Naive B cell (primary cell): Measurements from ENCODE around the gene PTPRK. TPM values are rescaled to one million over a fixed set of nuclear protein-coding genes. Genes with fewer than 3 reads are reported as not detected.

Source experiments
- ATAC-seq, 2 donors: fragments of 150-1000 bp; cut with Tn5 transposase; 2 replicates each; pipeline ENCODE4 v1.10.0; 2021; ENCODE audit warnings: low read depth in 2 of 2, mild to moderate bottlenecking in 2 of 2, moderate library complexity in 2 of 2
- DNase-seq: peaks from one replicate; pipeline ENCODE4 v3.0.0; 2022
- H3K27ac Mint-ChIP-seq, 6 donors: one replicate each; pipeline ENCODE4 v1.8.0; 2020 to 2022; ENCODE audit warnings: mild to moderate bottlenecking in 6 of 6, mixed read lengths in 6 of 6, moderate library complexity in 5 of 6, inconsistent platforms in 2 of 6
- H3K27me3 Mint-ChIP-seq, 3 donors: one replicate each; pipeline ENCODE4 v1.8.0; 2021 to 2022; ENCODE audit warnings: mixed read lengths in 3 of 3, mild to moderate bottlenecking in 1 of 3
- H3K36me3 Mint-ChIP-seq, 2 donors: one replicate each; pipeline ENCODE4 v1.8.0; 2020 to 2022; ENCODE audit warnings: mixed read lengths in 2 of 2, inconsistent platforms in 1 of 2, mild to moderate bottlenecking in 1 of 2
- H3K4me1 Mint-ChIP-seq, 3 donors: one replicate each; pipeline ENCODE4 v1.8.0; 2020 to 2022; ENCODE audit warnings: mixed read lengths in 3 of 3, inconsistent platforms in 1 of 3, mild to moderate bottlenecking in 1 of 3, moderate library complexity in 1 of 3
- H3K4me3 Mint-ChIP-seq, 8 donors: one replicate each; pipeline ENCODE4 v1.8.0; 2020 to 2022; ENCODE audit warnings: mild to moderate bottlenecking in 8 of 8, mixed read lengths in 8 of 8, moderate library complexity in 8 of 8, inconsistent platforms in 2 of 8
- H3K9me3 Mint-ChIP-seq, 7 donors: one replicate each; pipeline ENCODE4 v1.8.0; 2020 to 2022; ENCODE audit warnings: mixed read lengths in 7 of 7, mild to moderate bottlenecking in 5 of 7, inconsistent platforms in 2 of 7, moderate library complexity in 1 of 7
- polyA plus RNA-seq, 6 donors: library from polyadenylated mRNA; unstranded; fragments of 300-500 nt; fragmentation: Illumina TruSeq; gene quantifications; one replicate each; pipeline ENCODE4 v1.2.3, GENCODE V29; 2021; ENCODE audit warnings: low read depth in 6 of 6

The PTPRK gene
- polyA plus RNA-seq, 6 donors from 2014 or later, result 27.6 to 43.4 (median 34.3) TPM

DNA sequence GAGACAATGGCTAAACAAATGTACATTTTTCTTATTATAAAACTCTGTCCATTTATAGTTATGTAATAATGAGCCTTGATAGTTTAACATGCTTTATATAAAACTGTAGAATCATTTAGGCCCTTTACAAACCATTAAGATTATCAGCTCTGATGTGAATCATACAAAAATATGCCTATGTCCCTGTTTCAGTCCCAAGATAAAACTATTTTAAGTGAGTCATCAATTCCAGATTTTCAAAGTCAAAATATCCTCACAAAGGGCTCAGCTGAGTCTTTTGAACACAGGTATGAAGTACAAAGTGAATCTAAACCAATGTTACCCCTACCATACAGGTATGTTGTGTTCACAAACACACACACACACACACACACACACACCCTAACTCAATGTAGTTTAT, 88.0 kb downstream of the PTPRK start:
- Mint-ChIP-seq H3K27ac (no peak overlapping the region), H3K27me3 (no peaks in the 10 kb centered on the region), H3K4me1 (no peaks in the 10 kb centered on the region), H3K9me3 (peaks cover 0 to 7% (median 0%) of the 10 kb centered on the region in 7 donors), H3K4me3 (no peak overlapping the region), H3K36me3 (no peaks in the 10 kb centered on the region)
- no peak for ATAC-seq
- DNase-seq, result no peak

DNA sequence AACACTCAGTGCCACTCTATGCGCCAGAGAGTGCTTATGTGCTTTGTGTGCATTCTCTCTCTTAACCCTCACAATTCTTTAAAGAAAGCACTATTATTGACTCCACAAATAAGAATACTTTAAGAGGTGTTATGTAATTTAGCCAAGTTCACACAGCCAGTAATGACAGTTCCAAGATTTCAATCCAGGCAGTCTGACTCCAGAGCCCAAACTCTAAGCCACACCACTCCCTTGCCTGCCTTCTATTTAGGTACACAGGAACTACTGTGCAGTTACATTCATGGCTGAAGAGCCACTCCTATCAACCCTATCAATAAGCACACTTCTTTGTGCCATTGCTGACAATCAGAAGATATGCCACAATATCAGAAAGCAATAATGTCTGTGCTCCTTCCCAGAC, 93.3 kb downstream of the PTPRK start:
- H3K27ac Mint-ChIP-seq, result no peak overlapping the region
- no peaks in the 10 kb centered on the region for H3K9me3 Mint-ChIP-seq
- no peak for ATAC-seq
- no peak overlapping the region for H3K4me3 Mint-ChIP-seq
- no peaks in the 10 kb centered on the region for H3K36me3 Mint-ChIP-seq
- no peak for DNase-seq
- no peaks in the 10 kb centered on the region for H3K4me1 Mint-ChIP-seq
- no peaks in the 10 kb centered on the region for H3K27me3 Mint-ChIP-seq

DNA sequence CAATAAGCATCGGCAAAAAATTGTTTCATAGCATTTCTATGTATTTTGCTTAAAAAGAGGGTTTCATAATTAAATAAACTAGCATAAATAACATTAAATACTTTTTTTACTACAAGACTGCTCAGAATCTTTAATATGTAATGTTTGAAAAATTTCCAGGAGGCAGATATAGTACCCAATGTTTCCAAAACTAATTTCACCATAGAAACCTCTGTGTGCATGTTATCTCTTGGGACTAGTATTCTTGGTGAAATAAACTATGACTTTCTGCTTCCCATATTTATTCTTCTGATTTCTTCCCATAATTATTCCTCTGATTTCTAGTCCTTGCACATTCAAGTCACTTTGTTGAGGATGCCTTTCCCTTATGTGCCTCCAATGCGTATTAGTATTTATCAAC, 94.5 kb downstream of the PTPRK start:
- H3K4me1 Mint-ChIP-seq, result no peaks in the 10 kb centered on the region
- H3K27ac Mint-ChIP-seq, result no peak overlapping the region
- H3K27me3 Mint-ChIP-seq, result no peaks in the 10 kb centered on the region
- H3K36me3 Mint-ChIP-seq, result no peaks in the 10 kb centered on the region
- ATAC-seq (no peak), DNase-seq (no peak)
- H3K4me3 Mint-ChIP-seq, result no peak overlapping the region
- H3K9me3 Mint-ChIP-seq, result no peaks in the 10 kb centered on the region

DNA sequence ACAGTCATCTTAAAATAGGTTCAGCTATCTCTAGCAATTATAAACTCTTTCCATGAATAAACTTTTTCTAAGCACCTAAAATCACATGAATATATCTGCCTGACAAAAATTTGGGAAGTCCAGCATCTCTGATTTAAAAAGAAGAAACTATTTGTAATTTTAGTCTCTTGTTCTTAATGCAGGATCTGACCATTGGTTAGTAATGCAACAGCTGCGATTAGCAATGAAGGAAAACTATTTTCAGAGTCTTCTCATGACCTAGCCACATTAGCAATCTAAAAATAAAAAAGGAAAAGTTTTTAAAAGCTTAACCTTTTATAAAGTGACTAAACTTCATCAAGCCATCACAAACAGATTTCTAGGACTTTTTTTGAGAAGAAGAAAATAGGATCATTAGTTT, 97.5 kb downstream of the PTPRK start:
- Mint-ChIP-seq H3K36me3 (no peaks in the 10 kb centered on the region), H3K4me1 (no peaks in the 10 kb centered on the region), H3K4me3 (no peak overlapping the region), H3K27ac (no peak overlapping the region), H3K9me3 (peaks cover 0 to 8% (median 0%) of the 10 kb centered on the region in 7 donors), H3K27me3 (no peaks in the 10 kb centered on the region)
- no peak for ATAC-seq
- no peak for DNase-seq

DNA sequence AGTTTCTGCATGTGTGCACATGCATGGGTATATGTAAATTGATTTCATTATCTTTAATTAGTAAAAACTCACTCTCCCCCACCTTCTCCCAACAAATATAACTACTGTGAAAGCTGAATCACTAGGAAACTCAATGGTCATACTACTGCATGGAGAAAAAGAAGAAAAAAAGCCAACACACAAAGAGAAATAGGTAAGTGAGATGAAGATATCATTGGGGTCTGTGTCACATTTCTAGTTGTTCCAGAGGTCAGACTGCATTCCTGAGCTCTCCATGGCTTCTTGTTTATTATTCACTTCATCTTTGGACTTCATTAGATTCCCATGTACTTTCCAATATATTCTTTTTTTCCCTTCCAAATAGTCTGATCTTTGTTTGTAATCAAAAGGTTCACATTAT, 98.2 kb downstream of the PTPRK start:
- no peaks in the 10 kb centered on the region for H3K4me1 Mint-ChIP-seq
- ATAC-seq (no peak), DNase-seq (no peak)
- peaks cover 0 to 8% (median 0%) of the 10 kb centered on the region in 7 donors for H3K9me3 Mint-ChIP-seq
- no peak overlapping the region for H3K27ac Mint-ChIP-seq
- H3K4me3 Mint-ChIP-seq, result no peak overlapping the region
- H3K27me3 Mint-ChIP-seq, result no peaks in the 10 kb centered on the region
- no peaks in the 10 kb centered on the region for H3K36me3 Mint-ChIP-seq

DNA sequence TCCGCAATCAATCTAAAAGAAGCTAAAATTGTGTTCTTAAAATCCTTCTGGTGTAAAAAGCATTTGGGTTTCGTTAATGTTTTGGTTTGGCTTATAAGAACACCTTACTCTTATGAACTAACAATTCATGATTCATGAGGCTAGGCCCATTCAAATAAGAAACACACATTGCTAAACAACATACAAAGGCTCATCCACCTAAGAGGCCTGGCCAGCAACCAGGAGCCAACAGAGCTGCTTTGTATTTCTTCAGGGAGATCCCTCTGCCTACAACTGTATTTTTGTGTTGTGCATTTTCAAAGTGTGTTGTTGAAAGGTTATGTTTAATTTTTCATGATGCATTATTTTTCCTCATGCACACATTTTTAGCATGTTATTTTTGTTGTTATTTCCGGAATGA, 98.6 kb downstream of the PTPRK start:
- no peaks in the 10 kb centered on the region for H3K4me1 Mint-ChIP-seq
- H3K27ac Mint-ChIP-seq, result no peak overlapping the region
- ATAC-seq, result no peak
- H3K9me3 Mint-ChIP-seq, result peaks cover 0 to 8% (median 0%) of the 10 kb centered on the region in 7 donors
- no peaks in the 10 kb centered on the region for H3K36me3 Mint-ChIP-seq
- H3K27me3 Mint-ChIP-seq, result no peaks in the 10 kb centered on the region
- no peak for DNase-seq
- no peak overlapping the region for H3K4me3 Mint-ChIP-seq

DNA sequence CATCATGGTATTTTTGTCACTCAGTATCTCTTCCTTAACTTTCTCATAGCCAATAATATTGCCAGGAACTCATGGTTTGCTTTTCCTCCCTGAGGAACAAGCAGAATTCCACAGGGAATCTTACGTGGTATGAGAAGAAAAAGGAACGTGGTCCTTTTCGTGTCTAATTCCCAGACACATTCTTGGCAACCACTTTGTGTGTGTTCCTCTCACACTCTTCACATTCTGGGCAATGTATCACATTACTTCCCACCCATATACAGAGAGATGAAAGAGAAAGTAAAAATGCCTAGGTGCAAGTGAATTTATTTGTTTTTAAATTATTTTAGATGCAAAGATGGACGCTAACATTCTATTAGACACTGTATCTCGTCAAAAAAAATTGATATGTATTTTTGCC, 102.7 kb downstream of the PTPRK start:
- no peaks in the 10 kb centered on the region for H3K4me1 Mint-ChIP-seq
- H3K27me3 Mint-ChIP-seq, result no peaks in the 10 kb centered on the region
- DNase-seq (no peak), ATAC-seq (no peak)
- no peak overlapping the region for H3K27ac Mint-ChIP-seq
- peaks cover 0 to 8% (median 0%) of the 10 kb centered on the region in 7 donors for H3K9me3 Mint-ChIP-seq
- no peaks in the 10 kb centered on the region for H3K36me3 Mint-ChIP-seq
- H3K4me3 Mint-ChIP-seq, result no peak overlapping the region

DNA sequence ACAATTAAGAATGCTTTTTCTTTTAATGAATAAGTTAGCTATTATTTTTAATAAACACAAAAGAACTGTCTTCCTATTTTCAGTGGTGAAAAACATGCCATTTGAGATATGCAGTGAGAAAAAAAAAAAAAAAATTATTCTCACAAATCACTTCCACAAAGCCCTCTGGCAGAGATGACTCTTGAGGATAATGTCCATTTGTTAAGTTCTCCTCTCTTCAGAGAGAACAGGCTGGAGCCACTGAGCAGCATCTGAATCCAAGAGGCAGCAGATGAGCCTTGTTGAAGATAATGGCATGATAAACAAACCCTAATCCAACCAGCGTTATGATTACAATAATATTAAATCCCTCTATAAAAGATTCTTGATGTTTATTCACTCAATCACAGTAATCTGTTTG, 105.0 kb downstream of the PTPRK start:
- Mint-ChIP-seq H3K27me3 (no peaks in the 10 kb centered on the region), H3K27ac (no peak overlapping the region)

DNA sequence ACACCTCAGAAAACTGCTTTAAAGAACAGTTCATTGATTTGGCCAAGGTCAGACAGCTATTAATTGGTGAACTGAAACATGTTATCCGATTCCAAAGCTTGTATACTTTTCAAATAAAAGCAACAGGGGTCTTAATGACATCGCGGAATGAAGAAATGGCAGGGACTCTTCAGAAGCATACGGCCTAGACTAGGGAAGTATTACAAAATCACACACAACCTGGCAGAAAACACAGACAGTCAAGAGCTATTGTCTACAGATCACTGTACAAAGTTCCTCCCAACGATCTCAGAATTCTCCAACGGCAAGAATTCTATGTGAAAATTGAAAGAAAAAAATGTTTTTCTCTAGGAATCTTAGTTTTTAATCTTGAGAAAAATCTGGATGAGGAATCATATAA, 105.5 kb downstream of the PTPRK start:
- DNase-seq (no peak), ATAC-seq (no peak)
- Mint-ChIP-seq H3K36me3 (no peaks in the 10 kb centered on the region), H3K4me3 (no peak overlapping the region), H3K27me3 (no peaks in the 10 kb centered on the region), H3K9me3 (peaks cover 0 to 8% (median 0%) of the 10 kb centered on the region in 7 donors), H3K4me1 (no peaks in the 10 kb centered on the region), H3K27ac (no peak overlapping the region)

More for the DNA sequence above, 105.0 kb downstream of the PTPRK start:
- ATAC-seq (no peak), DNase-seq (no peak)
- Mint-ChIP-seq H3K36me3 (no peaks in the 10 kb centered on the region), H3K4me1 (no peaks in the 10 kb centered on the region), H3K4me3 (no peak overlapping the region), H3K9me3 (peaks cover 0 to 8% (median 0%) of the 10 kb centered on the region in 7 donors)

DNA sequence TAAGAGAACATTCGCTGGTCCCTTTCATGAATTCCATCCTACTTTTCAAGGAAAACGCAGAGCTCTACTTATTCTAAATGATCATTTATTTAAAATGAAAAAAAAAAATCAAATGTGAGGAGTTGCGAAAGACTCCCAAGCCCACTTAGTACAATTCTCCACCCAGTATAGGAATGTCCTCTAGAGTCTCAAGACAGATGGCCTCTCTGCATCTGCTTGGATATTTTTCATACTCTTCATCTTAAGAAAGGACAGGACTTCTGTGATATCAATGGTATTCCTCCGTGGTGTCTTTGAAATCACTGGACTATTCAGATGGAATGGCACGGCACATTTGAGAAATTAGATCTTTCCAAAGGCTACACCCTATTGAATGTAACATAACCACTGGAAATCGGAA, 107.1 kb downstream of the PTPRK start:
- Mint-ChIP-seq H3K4me3 (no peak overlapping the region), H3K27ac (no peak overlapping the region), H3K9me3 (peaks cover 0 to 3% (median 0%) of the 10 kb centered on the region in 7 donors), H3K27me3 (no peaks in the 10 kb centered on the region), H3K36me3 (no peaks in the 10 kb centered on the region), H3K4me1 (no peaks in the 10 kb centered on the region)
- no peak for DNase-seq
- ATAC-seq, result no peak

DNA sequence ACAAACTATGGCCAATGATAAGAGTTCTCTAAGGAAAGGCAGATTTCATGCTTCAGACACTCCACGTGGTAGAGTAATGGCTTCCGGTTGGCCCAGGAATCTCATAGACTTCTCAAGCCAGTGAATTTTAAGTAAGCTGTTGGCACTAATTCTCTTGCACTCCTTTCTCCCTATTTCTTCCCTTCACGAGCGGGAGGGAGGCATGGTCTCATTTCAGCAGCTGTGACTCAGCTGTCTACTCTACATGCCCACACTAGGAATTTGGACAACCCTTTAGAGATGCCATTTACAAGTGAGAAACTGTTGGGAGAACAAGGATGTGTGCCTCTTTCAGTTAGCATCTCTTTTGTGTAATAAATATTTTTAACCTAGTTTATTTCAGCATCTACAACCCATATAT, 107.7 kb downstream of the PTPRK start:
- Mint-ChIP-seq H3K27me3 (no peaks in the 10 kb centered on the region), H3K4me3 (no peak overlapping the region), H3K36me3 (no peaks in the 10 kb centered on the region), H3K4me1 (no peaks in the 10 kb centered on the region), H3K9me3 (peaks cover 0 to 2% (median 0%) of the 10 kb centered on the region in 7 donors), H3K27ac (no peak overlapping the region)
- ATAC-seq (no peak), DNase-seq (no peak)

DNA sequence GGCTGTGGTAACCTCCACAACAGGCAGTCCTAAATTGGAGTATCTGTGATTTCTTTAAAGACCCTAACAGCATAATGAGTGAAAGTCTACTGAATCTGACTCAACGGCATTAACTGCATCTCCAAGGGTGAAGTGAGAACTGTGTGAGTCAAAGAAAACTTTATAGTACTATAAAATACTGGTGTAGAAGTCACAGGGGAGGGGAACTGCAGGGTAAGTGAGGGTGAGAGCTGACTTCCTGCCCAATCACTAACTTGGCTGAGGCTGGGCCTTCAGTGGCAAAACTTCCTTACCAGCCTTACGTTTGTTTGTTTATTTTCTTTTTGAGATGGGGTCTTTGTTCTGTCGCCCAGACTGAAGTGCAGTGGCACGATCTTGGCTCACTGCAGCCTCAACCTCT, 109.8 kb downstream of the PTPRK start:
- Mint-ChIP-seq H3K4me1 (no peaks in the 10 kb centered on the region), H3K4me3 (no peak overlapping the region), H3K27ac (no peak overlapping the region), H3K36me3 (no peaks in the 10 kb centered on the region), H3K27me3 (no peaks in the 10 kb centered on the region), H3K9me3 (peaks cover 0 to 2% (median 0%) of the 10 kb centered on the region in 7 donors)
- ATAC-seq (no peak), DNase-seq (no peak)

DNA sequence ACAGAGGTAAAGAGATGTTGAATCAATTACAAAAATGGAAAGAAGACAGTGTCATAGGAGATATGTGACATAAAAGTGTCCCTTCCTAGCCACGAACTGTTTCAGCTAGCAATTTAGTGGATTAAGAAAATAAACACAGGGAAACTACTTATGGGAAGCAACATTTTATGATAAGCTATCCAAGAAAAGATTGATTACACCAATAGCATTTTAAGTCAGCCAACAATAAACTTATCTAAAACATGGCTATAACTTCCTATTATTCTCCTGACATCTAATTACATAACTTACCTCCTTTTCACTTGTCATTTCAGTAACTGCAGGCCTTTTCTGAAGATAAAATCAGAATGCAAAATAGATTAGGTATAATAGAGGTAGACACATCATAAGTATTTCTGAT, 111.4 kb downstream of the PTPRK start:
- DNase-seq, result no peak
- Mint-ChIP-seq H3K27ac (no peak overlapping the region), H3K36me3 (no peaks in the 10 kb centered on the region), H3K4me1 (no peaks in the 10 kb centered on the region), H3K4me3 (no peak overlapping the region), H3K9me3 (peaks cover 0 to 2% (median 0%) of the 10 kb centered on the region in 7 donors), H3K27me3 (no peaks in the 10 kb centered on the region)
- ATAC-seq, result no peak

DNA sequence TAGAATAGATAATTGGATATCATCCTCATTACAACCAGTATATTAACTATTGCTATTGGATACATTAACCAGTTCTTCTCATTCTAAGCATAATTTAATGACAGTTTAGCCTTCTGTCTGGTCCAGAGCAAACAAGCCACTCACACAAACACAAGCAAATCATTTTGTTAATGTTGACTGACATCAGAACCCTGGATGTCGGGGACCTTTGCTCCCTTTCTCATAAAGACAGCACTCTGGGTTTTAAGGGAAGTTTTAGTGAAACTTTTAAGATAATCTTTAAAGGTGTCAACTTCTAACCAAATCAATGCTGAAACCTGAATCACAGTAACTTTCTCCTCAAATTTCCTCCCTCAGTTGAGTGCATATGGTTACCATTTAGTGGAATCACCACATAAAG, 113.9 kb downstream of the PTPRK start:
- Mint-ChIP-seq H3K4me3 (no peak overlapping the region), H3K27ac (no peak overlapping the region), H3K27me3 (no peaks in the 10 kb centered on the region), H3K4me1 (no peaks in the 10 kb centered on the region), H3K36me3 (no peaks in the 10 kb centered on the region), H3K9me3 (peaks cover 0 to 2% (median 0%) of the 10 kb centered on the region in 7 donors)
- ATAC-seq, result no peak
- DNase-seq, result no peak
